ENCODE data around the gene DYRK1A.

DNA sequence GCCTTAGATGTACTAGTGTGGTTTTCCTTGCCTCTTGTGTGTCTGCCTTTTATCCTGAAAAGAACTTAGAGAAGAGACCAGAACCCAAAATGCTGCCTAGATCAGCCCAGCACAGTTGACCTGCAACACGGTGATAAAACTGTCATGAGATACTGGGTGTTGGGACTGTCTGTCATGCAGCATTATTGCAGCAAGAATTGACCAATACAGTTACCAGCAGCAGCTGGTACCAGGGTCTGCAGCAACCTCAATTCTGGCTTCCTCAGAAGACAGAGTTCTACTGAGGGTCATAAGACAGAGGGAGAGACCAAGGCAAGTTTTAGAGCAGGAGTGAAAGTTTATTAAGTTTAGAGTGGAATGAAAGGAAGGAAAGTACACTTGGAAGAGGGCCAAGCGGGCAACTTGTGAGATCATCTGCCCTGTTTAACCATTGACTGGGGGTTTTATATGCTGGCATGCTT, 182.0 kb downstream of the DYRK1A start:
- TF ChIP-seq ISL1 (CRISPR knock-in tag; IDR thresholded peaks at IDR 0.05): no peak
- no peak for TF ChIP-seq ZNF70 (CRISPR knock-in tag; IDR thresholded peaks at IDR 0.05)
- no peak for TF ChIP-seq BACH2 (CRISPR knock-in tag; IDR thresholded peaks at IDR 0.05; ENCODE audit: borderline replicate concordance)
- no peak for TF ChIP-seq TOX (CRISPR knock-in tag; IDR thresholded peaks at IDR 0.05; ENCODE audit: borderline replicate concordance)
- TF ChIP-seq ZC3H10 (CRISPR knock-in tag; IDR thresholded peaks at IDR 0.05): no peak
- TF ChIP-seq, protein P1, sequence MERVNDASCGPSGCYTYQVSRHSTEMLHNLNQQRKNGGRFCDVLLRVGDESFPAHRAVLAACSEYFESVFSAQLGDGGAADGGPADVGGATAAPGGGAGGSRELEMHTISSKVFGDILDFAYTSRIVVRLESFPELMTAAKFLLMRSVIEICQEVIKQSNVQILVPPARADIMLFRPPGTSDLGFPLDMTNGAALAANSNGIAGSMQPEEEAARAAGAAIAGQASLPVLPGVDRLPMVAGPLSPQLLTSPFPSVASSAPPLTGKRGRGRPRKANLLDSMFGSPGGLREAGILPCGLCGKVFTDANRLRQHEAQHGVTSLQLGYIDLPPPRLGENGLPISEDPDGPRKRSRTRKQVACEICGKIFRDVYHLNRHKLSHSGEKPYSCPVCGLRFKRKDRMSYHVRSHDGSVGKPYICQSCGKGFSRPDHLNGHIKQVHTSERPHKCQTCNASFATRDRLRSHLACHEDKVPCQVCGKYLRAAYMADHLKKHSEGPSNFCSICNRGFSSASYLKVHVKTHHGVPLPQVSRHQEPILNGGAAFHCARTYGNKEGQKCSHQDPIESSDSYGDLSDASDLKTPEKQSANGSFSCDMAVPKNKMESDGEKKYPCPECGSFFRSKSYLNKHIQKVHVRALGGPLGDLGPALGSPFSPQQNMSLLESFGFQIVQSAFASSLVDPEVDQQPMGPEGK (CRISPR knock-in tag; IDR thresholded peaks at IDR 0.05; ENCODE audit: borderline replicate concordance): no peak
- TF ChIP-seq ZNF565 (CRISPR knock-in tag; conservative IDR thresholded peaks at IDR 0.05; ENCODE audit: low read depth): no peak
